NCI-H2029 (cell line): ENCODE measurements around the gene CSMD2.

Experiments
- DNase-seq: peaks from one replicate; lab custom pipeline; 2025; lab: John Stamatoyannopoulos, UW

The CSMD2 gene

GRCh38 chr1:33819290-33819912 lies 345.6 kb downstream of the CSMD2 start:
- no peak for DNase-seq

GRCh38 chr1:33818071-33818470 lies 347.0 kb downstream of the CSMD2 start:
- DNase-seq: peak; percentile 66

GRCh38 chr1:33815061-33815460 lies 350.0 kb downstream of the CSMD2 start:
- DNase-seq: no peak

- no peak for DNase-seq
These were observed 350.9 kb downstream of the CSMD2 start for GRCh38 chr1:33814166-33814565.

- DNase-seq: no peak
These were observed 354.5 kb downstream of the CSMD2 start for GRCh38 chr1:33810571-33810970.

- no peak for DNase-seq
These were observed 359.0 kb downstream of the CSMD2 start for GRCh38 chr1:33805988-33806387.

GRCh38 chr1:33802268-33802667 lies 362.8 kb downstream of the CSMD2 start:
- no peak for DNase-seq

- no peak for DNase-seq
These were observed 367.2 kb downstream of the CSMD2 start for GRCh38 chr1:33797849-33798248.

- no peak for DNase-seq
These were observed 372.4 kb downstream of the CSMD2 start for GRCh38 chr1:33792651-33793050.

GRCh38 chr1:33792216-33792615 lies 372.8 kb downstream of the CSMD2 start:
- no peak for DNase-seq

- no peak for DNase-seq
These were observed 373.8 kb downstream of the CSMD2 start for GRCh38 chr1:33791251-33791650.

GRCh38 chr1:33790577-33790976 lies 374.5 kb downstream of the CSMD2 start:
- no peak for DNase-seq

- no peak for DNase-seq
These were observed 380.2 kb downstream of the CSMD2 start for GRCh38 chr1:33784876-33785275.

- DNase-seq: no peak
These were observed 382.3 kb downstream of the CSMD2 start for GRCh38 chr1:33782776-33783175.

GRCh38 chr1:33781652-33782051 lies 383.4 kb downstream of the CSMD2 start:
- no peak for DNase-seq

- DNase-seq: no peak
These were observed 387.7 kb downstream of the CSMD2 start for GRCh38 chr1:33777337-33777736.

GRCh38 chr1:33768821-33769220 lies 396.2 kb downstream of the CSMD2 start:
- DNase-seq: no peak

GRCh38 chr1:33768106-33768505 lies 396.9 kb downstream of the CSMD2 start:
- no peak for DNase-seq

GRCh38 chr1:33764149-33764548 lies 400.9 kb downstream of the CSMD2 start:
- DNase-seq: no peak

GRCh38 chr1:33763406-33763805 lies 401.6 kb downstream of the CSMD2 start:
- no peak for DNase-seq

- no peak for DNase-seq
These were observed 402.1 kb downstream of the CSMD2 start for GRCh38 chr1:33762962-33763361.

- no peak for DNase-seq
These were observed 402.8 kb downstream of the CSMD2 start for GRCh38 chr1:33762109-33762830.

- peak; percentile 10 for DNase-seq
These were observed 406.3 kb downstream of the CSMD2 start for GRCh38 chr1:33758698-33759097.
